Nucleus accumbens (tissue), 56 donors: ENCODE measurements around the gene PTS.
"Not testable (repeated sequence)": the region's sequence is repeated elsewhere in the genome, so short reads cannot be mapped to it uniquely, and the experiment has no call there.

Experiments
- DNase-seq, 56 donors: peaks; one replicate each; lab custom pipeline; 2025; lab: John Stamatoyannopoulos, UW

The PTS gene

DNA sequence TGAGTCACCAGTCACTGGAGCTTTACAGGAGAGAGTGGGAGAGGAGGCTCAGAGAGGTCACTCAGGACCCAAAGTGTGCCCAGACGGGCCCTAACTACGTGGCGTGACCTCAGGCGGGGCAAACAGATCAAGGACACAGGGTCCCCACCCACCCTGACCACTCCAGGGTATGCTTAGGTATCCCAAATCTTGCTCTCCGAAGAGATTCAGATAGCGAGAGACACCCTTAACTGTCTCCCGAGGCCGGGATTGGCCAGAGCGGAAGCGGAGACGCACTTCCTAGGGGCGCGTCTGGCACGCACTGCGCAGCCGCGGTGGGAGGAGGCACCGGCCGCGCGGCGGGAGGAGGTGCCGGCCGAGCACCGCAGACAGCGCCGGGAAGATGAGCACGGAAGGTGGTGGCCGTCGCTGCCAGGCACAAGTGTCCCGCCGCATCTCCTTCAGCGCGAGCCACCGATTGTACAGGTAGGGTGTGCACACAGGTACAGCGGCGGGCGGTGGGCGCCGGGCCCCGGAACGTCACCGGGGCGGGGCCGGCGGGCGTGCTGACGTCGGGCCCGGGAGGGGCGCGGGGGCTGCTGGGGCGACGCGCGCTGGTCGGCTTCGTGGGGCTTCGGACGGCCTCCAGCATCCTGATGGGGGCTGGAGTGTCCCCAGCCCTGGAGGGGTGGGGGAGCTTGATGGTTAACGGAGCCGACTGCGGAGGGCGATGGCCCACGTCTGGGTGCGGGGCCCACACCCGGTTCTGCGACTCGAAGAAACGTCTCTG is at the start of gene PTS:
TSS of gene PTS (plus strand) at position 367 of the 769 bp plus-strand sequence. CDS start at position 383, 16 bp downstream.
- peak in 55 of 56 donors; percentile 46 to 97 (median 88) for DNase-seq

DNA sequence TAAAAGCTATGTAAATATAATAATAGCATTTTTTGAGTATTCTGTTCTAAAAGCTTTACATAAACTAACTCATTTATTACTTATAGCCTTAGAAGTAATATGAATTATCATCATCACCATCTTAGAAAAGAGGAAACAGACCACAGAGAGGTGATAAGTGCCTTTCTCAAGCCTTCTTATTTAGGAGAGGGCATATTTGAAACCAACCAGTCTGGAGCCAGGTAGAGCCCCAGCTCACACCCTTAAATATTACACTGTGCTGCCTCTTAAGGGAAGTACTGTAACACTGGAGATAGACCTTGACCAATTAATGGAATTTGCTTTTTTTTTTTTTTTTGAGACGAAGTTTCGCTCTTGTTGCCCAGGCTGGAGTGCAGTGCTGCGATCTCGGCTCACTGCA is 48.6 kb upstream of the PTS start:
- DNase-seq: no peak

DNA sequence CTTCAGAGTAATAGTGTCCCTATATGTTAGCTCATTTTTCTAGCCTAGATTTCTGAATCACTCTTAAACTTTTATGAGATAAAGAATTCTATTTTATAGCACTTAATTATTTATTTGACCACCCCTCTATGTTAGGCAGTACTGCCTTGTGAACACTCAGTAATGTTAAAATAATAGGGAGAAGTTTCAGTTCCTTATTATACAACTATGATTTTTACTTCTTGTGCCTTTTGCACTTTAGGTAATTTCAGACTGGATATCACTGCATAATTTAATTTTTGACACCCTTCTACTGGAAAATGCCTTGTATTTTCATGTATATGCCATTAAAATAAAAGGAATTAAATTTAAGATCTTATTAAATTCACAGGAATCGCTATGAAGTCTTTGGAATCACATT is 47.8 kb upstream of the PTS start:
- DNase-seq: no peak

DNA sequence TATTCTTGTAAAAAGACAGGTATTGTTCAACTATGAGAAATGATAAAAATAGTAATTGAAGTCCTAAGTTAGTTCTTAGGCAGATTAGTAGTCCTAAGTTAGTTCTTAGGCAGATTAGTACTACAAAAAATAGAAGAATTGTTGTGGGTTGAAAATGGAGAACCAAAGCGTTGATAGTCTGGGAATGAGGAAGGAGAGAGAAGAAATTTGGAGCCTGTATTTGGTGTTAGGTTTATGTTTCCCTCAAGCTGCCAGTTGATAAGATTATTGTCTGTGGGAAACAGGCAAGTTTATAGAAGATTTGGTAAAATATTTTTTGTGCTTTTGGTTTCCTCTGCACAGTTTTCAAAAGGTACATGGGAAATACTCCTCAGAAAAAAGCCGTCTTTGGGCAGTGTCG is 47.3 kb upstream of the PTS start:
- no peak for DNase-seq

DNA sequence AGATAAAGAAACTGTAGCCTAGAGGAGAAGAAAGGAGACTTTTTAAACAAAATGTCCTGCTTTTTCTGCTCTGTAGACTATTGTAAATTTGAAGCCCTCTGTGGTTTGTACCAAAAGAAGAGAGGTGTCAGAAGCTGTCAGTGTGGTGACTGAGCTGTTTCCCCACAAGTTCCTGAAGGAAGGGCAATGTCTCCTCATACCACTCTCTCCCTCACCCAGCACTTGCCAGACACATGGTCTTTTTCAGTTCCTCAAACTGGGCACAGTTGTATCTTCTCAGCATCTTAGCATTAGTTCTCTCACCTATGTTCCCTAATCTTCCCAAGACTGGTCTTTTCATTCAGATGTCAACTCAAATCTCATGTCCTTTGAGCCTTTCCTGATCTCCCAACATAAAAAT is 46.6 kb upstream of the PTS start:
- peak in 9 of 56 donors; percentile 1 to 31 (median 9) for DNase-seq

DNA sequence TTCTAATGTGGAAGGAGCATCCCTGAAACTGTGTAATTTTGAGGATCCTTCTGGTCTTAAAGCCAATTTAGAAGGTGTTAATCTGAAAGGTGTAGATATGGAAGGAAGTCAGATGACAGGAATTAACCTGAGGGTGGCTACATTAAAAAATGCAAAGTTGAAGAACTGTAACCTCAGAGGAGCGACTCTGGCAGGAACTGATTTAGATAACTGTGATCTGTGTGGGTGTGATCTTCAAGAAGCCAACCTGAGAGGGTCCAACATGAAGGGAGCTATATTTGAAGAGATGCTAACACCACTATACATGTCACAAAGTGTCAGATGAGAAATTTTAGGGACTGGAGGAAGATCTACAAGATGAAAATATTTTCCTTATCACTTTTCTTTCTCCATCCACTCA is 43.4 kb upstream of the PTS start:
- no peak for DNase-seq

DNA sequence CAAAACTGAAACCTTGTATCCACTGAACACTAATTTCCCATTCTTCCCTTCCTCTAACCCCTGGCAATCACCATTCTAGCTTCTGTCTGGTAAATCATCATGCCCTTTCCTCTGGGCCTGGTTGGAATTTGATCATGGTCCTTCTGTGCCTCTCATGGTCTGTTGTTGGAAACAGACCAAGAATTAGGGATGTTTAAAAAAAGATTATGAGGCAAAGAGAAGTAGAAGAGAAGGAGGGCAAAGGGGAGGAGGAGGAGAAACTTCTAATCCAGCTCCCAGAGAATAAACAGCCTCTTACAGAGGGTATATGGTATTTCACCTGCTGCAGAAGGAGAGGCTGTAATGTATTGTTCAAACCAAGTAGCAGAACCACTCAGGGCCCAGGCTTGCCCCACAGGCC is 40.3 kb upstream of the PTS start:
- no peak for DNase-seq

DNA sequence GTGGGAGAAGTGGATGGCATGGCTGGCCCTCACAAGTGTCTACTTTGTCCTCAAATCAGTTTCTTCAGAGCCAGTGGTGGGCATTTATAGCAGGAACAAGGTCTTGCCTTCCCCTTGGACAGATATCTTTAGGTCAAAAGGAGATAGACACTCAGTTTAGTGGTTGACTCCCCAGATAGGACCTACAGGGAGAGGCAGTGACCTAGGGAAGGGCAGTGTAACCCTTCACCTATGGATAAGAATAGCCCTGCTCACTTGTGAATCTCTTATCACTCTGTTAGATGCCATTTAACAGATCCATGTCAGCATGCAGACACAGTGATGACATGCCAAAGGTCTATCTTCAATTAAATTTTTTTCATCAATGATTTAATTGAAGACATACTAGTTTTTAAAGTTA is 39.9 kb upstream of the PTS start:
- no peak for DNase-seq

DNA sequence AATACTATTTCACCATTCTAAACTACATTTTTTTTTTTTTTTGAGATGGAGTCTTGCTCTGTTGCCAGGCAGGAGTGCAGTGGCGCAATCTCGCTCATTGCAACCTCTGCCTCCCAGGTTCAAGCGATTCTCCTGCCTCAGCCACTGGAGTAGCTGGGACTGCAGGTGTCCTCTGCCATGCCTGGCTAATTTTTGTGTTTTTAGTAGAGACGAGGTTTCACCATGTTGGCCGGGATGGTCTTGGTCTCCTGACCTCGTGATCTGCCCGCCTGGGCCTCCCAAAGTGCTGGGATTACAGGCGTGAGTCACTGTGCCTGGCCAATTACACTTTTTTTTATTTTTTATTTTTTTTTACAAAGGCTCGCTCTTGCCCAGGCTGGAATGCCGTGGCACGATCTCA is 31.1 kb upstream of the PTS start:
- not testable (repeated sequence) for DNase-seq

DNA sequence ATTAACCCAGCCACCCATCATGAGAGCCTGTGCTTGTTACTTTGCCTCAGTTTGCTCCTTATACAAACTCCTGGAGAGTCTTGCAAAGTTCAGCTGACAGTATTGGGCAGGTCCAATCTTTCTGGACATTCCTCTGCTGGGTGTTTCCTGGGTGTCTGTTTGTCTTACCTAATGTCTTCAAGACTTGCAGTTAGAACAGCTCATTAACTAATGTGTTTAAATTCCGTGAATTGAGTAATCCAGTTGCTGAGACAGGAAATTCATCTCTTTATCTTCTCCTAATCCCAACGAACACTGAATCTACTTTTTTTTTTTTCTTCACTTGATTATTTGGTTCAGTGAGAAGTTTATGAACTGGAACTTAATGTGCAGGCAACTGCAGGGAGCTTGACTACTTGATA is 30.3 kb upstream of the PTS start:
- DNase-seq: no peak

DNA sequence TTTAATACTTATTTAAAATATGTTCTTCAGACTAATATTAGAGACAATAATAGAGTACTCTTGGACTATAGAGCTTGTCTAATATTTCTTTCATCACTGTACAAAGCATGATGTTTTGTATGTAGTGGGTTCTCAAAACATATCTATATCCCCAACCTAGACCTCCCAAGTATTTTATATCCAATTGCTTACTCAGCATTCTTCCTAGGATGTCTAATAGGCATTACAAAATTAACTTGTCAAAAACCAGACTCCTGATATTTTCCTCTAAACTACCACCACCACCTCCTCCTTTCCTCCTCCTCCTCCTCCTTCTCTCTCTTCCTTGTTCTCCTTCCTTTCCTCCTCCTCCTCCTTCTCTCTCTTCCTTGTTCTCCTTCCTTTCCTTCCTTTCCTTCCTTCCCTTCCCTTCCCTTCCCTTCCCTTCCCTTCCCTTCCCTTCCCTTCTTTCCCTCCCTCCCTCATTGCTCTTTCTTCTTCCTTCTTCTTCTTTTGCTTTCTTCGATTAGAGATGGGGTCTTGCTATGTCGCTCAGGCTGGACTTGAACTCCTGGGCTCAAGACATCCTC is 29.6 kb upstream of the PTS start:
- DNase-seq: no peak

DNA sequence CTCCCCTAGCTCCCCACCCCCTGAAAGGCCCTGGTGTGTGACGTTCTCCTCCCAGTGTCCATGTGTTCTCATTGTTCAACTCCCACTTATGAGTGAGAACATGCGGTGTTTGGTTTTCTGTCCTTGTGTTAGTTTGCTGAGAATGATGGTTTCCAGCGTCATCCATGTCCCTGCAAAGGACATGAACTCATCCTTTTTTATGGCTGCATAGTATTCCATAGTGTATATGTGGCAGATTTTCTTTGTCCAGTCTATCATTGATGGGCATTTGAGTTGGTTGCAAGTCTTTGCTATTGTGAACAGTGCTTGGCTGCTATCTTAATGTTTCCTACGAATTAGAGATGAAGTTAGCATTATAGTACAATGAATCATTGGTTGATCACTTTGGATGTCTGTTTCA is 27.1 kb upstream of the PTS start:
- not testable (repeated sequence) for DNase-seq

DNA sequence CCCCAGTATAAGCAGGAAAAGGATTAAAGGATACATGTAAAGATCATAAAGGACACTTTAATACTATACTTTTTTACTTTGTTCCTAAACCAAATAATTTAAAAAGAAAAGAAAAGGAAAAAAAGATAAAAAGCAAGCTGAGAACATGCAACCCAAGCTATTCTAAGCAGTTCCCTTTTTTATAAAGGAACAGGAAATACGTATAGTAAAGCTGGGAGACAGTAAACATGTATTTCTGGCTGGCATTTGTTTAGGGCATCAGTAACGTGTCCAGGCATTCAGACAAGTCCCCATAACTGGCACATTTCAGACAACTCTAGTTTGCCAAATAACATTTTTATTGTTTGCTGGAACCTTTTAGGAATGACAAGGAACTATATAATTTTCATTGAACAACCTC is 26.0 kb upstream of the PTS start:
- DNase-seq: no peak

DNA sequence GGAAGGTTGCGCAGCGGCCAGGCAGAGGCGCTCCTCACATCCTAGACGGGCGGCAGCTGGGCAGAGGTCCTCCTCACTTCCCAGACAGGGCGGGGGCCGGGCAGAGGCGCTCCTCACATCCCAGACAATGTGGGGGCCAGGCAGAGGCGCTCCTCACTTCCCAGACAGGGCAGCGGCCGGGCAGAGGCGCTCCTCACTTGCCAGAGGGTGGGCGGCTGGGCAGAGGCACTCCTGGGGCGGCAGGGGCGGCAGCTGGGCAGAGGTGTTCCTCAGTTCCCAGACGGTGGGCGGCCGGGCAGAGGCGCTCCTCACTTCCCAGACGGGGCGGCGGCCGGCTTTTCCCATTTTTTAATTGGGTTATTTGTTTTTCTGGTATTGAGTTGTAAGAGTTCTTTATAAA is 20.2 kb upstream of the PTS start:
- DNase-seq: no peak

DNA sequence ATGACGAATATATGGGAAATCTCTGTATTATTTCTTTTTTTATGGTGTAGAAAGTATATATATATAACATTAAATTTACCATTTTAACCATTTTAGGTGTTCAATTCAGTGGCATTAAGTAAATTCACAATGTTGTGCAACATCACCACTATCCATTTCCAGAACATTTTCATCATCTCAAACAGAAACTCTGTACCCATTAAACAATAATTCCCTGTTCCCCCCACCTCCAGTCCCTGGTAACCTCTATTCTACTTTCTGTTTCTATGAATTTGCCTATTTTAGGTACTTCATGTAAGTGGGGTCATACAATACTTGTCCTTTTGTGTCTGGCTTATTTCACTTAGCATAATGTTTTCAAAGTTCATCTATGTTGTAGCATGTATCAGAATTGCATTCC is 15.3 kb upstream of the PTS start:
- no peak for DNase-seq

DNA sequence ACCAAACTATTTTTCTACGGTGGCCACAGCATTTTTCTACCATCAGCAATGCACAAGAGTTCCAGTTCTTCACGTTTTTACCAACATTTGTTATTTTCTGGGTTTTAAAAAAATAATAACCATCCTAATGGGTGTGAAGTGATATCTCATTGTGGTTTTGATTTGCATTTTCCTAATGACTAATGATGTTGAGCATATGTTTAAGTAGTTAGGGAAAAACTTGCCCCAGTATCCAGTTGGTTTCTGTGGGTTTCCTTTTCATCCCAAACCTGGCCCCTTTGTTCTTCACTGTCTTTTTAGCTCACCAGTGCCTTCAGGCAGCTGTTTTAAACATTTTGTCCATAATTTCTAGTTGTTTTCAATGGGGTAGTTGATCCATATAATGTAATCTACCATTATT is 14.7 kb upstream of the PTS start:
- no peak for DNase-seq

DNA sequence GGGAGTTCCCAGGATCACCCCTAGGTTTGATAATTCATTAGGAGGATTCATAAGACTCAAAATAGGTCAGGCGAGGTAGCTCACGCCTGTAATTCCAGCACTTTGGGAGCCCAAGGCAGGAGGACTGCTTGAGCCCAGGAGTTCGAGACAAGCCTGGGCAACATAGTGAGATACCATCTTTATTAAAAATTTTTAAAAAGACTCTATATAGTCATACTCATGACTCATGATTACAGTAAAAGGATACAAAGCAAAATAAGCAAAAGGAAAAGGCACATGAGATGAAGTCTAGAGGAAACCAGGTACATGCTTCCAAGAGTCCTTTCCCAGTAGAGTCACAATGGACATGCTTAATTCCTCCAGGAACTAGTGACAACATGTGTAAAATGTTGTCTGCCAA is 13.9 kb upstream of the PTS start:
- no peak for DNase-seq

DNA sequence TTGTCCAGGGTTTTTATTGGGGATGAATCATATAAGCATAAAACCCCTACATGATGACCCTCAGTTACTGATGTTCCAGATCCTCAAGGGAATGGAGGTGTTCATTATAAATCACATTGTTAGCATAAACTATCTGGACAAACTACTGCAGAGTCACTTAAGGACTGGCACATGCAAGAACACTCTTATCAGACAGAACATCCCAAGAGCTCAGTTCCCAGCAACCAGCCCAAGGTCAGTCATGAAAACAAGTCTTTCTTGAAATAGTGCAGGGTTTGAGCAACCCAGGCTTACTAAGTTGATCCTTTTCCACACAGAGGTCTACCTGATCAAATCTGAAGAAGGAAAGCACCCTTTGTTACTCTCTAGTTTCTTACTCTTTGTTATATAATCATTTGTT is 13.5 kb upstream of the PTS start:
- DNase-seq: no peak

DNA sequence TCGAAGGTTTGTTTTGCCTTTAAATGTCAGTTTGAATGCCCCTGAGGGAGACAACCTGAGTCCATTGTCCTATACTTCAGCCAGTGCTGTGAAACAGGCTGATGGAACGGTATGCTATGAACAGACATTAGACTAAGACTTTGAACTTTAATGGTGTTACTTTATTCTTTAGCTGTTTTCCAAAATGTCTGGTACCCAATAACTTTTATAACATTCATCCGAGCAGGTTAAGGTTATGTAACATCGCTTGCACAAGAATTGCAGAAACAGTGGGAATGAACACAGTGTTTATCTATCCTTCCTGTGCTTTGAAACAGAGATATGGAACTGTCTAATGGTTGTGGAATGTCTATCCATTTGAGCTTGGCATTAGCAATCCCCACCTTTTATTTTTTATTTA is 12.5 kb upstream of the PTS start:
- no peak for DNase-seq

DNA sequence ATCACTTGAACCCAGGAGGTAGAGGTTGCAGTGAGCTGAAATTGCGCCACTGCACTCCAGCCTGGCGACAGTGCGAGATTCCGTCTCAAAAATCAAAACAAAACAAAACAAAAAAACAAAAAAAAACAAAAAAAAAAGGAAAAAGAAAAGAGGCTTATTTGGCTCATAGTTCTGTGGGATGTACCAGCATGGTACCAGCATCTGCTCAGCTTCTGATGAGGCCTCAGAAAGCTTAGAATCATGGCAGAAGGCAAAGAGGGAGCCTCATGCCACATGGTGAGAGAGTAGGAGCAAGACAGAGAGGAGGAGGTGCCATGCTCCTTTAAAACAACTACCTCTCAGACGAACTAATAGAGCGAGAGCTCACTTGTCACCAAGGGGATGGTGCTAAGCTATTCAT is 10.6 kb upstream of the PTS start:
- no peak for DNase-seq

DNA sequence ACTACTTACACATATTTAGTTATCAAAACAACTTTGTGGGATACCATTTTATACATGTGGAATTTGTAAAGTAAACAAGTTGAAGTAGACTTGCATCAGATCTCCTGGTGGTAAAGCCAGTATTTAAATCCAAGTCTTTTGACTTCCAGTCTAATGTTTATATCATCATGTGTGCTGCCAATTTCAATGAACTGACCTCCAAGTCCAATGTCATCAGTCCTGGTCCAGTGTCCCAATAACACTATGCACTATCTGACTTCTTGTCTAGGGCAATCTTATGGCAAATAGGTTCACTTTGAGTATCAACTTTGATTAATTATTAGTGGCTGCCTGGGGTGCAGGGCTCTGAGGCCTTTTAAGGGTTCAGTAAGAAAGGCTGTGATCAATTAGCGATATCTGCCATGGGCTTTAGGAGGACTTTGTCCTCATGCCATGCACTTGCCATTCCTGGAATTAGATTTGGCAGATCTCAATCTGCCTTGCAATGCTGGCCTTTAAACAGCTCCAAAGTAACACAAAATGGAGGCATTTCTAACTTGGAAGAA is 9.6 kb upstream of the PTS start:
- no peak for DNase-seq
